ENCODE data around the gene LENG8. TPM values are rescaled to one million over a fixed set of nuclear protein-coding genes. Genes with fewer than 3 reads are reported as not detected.

LENG8 gene
- total RNA-seq, result 80.7 and 95.8 TPM in 2 replicates

GRCh38 chr19:54448774-54449700 is at the start of gene LENG8:
Gene LENG8, plus strand, starts transcription at chr19:54449199. Its CDS starts 2,146 bp downstream, at chr19:54451345.

GRCh38 chr19:54415208-54415900 is 33.6 kb upstream of the LENG8 start, which contains the start of gene TTYH1:
Gene TTYH1, plus strand, starts transcription at chr19:54415464. Its CDS starts 89 bp downstream, at chr19:54415553.

GRCh38 chr19:54463531-54464043 is 14.6 kb downstream of the LENG8 start, which contains the start of gene LENG9:
Gene LENG9, minus strand, starts transcription at chr19:54463778. Its CDS starts 252 bp downstream, at chr19:54463526.

GRCh38 chr19:54473071-54473891 is 24.3 kb downstream of the LENG8 start, which contains the start of gene CDC42EP5:
Gene CDC42EP5, minus strand, starts transcription at chr19:54473296. Its CDS starts 7,749 bp downstream, at chr19:54465547.

GRCh38 chr19:54502518-54503048 is 53.6 kb downstream of the LENG8 start, which contains the start of gene LAIR2:
Gene LAIR2, plus strand, starts transcription at chr19:54502831. Its CDS starts 88 bp downstream, at chr19:54502919.

Small RNAs within 50 kb of the gene (small RNA-seq; reads per million reads assigned to genes)
- 0.14 reads per million for gene AC245884.3

Other genes with a start within 250 kb of the LENG8 start
- gene RPS9, start 248.3 kb upstream of the LENG8 start, total RNA-seq, result 1,297 and 1,995 TPM in 2 replicates
- not detected in 2 replicates for gene LILRB3, start 226.2 kb upstream of the LENG8 start, total RNA-seq
- gene LILRA6, start 206.4 kb upstream of the LENG8 start, total RNA-seq, result not detected in 2 replicates
- not detected in 2 replicates for gene LILRB5, start 191.9 kb upstream of the LENG8 start, total RNA-seq
- not detected in 2 replicates for gene LILRB2, start 168.1 kb upstream of the LENG8 start, total RNA-seq
- gene LILRA5, start 136.0 kb upstream of the LENG8 start, total RNA-seq, result not detected in 2 replicates
- gene LILRA4, start 110.0 kb upstream of the LENG8 start, total RNA-seq, result not detected in 2 replicates
- gene LAIR1, start 84.3 kb upstream of the LENG8 start, total RNA-seq, result not detected in 2 replicates
- gene TTYH1, start 33.7 kb upstream of the LENG8 start, total RNA-seq, result under 0.01 TPM in 1 of 2 replicates, not detected in the other
- 19.0 and 34.9 TPM in 2 replicates for gene LENG9, start 14.6 kb downstream of the LENG8 start, total RNA-seq
- gene CDC42EP5, start 24.1 kb downstream of the LENG8 start, total RNA-seq, result 42.7 and 84.4 TPM in 2 replicates
- gene LAIR2, start 53.6 kb downstream of the LENG8 start, total RNA-seq, result not detected in 2 replicates
- not detected in 2 replicates for gene LILRA2, start 124.6 kb downstream of the LENG8 start, total RNA-seq
- under 0.01 TPM in 1 of 2 replicates, not detected in the other for gene LILRA1, start 144.4 kb downstream of the LENG8 start, total RNA-seq
- not detected in 2 replicates for gene LILRB1, start 181.3 kb downstream of the LENG8 start, total RNA-seq
- not detected in 2 replicates for gene LILRB4, start 213.8 kb downstream of the LENG8 start, total RNA-seq

Data from placental epithelial cell (primary cell).